H1 (cell line): ENCODE results near the gene PSTK. TPM values are rescaled to one million over a fixed set of nuclear protein-coding genes. Genes with fewer than 3 reads are reported as not detected.

Experiments used
- BACH1 ChIP-seq: IDR thresholded peaks from 2 replicates; pipeline ENCODE4 v1.6.1; 2012; ENCODE audit warnings: low read length, improper control_type of control experiment
- CBX8 ChIP-seq: fragments of 300-800, 300-1000 bp; sonication (generic); IDR thresholded peaks from 2 replicates; pipeline ENCODE4 v1.7.1; 2016; ENCODE audit warnings: low read depth, low read length, borderline replicate concordance
- CEBPB ChIP-seq: IDR thresholded peaks from 2 replicates; pipeline ENCODE4 v1.6.1; 2012; ENCODE audit warnings: low read depth, low read length
- CHD2 ChIP-seq: IDR thresholded peaks from 2 replicates; pipeline ENCODE4 v1.6.1; 2012; ENCODE audit warnings: low read length, improper control_type of control experiment
- NRF1 ChIP-seq: IDR thresholded peaks from 2 replicates; pipeline ENCODE4 v1.6.1; 2011; ENCODE audit warnings: mild to moderate bottlenecking, low read depth, low read length, improper control_type of control experiment
- POLR2A ChIP-seq, 2 experiments: IDR thresholded peaks; 1 replicate in 1 of 2; 2 replicates in 1 of 2; pipeline ENCODE4 v1.6.1; 2011; ENCODE audit warnings: low read depth in 2 of 2, low read length in 2 of 2, mild to moderate bottlenecking in 2 of 2; ENCODE audit errors: control extremely low read depth in 1 of 2
- RXRA ChIP-seq: IDR thresholded peaks from 2 replicates; pipeline ENCODE4 v1.6.1; 2011; ENCODE audit warnings: low read depth, mild to moderate bottlenecking, low read length, moderate library complexity; ENCODE audit not compliant: insufficient read depth
- SP1 ChIP-seq: IDR thresholded peaks from 2 replicates; pipeline ENCODE4 v1.6.1; 2011; ENCODE audit warnings: low read depth, low read length
- SRF ChIP-seq: IDR thresholded peaks from 2 replicates; pipeline ENCODE4 v1.6.1; 2011; ENCODE audit warnings: mild to moderate bottlenecking, low read depth, low read length, moderate library complexity
- TBP ChIP-seq: IDR thresholded peaks from 2 replicates; pipeline ENCODE4 v1.6.1; 2011; ENCODE audit warnings: low read depth, low read length, improper control_type of control experiment
- YY1 ChIP-seq: IDR thresholded peaks from 2 replicates; pipeline ENCODE4 v1.6.1; 2011; ENCODE audit warnings: low read depth, mild to moderate bottlenecking, low read length
- polyA plus RNA-seq, 7 experiments: library from polyadenylated mRNA; depleted of rRNA in 3 of 7; stranded (reverse) in 5 of 7; unstranded in 2 of 7; fragments of >200 nt in 5 of 7; fragments of 200-250 nt in 2 of 7; gene quantifications; 1 replicate in 5 of 7; 2 replicates in 1 of 7; 4 replicates in 1 of 7; pipeline versions ENCODE4 v1.2.1 to v1.2.3, GENCODE V29; 2011 to 2013; ENCODE audit warnings: missing spikeins in 2 of 7, mixed read lengths in 2 of 7
- total RNA-seq: library from RNA; stranded (reverse); fragmentation: NEBNext Ultra II Directional; extraction: Animal tissue kit (Norgen Biotek cat#: 25700); gene quantifications from 2 replicates; pipeline ENCODE4 v1.2.1, GENCODE V29; 2021
- TF ChIP-seq, protein P1 (sequence below): IDR thresholded peaks from 2 replicates; pipeline ENCODE4 v1.6.1; 2011; ENCODE audit warnings: low read depth, mild to moderate bottlenecking, low read length; ENCODE audit not compliant: insufficient read depth

PSTK gene
- total and polyA plus RNA-seq, 2 of the 8 experiments (the other 6 are each of a cell fraction or from before 2014, with no cell fraction given) = 4.4 to 6.6 TPM

DNA sequence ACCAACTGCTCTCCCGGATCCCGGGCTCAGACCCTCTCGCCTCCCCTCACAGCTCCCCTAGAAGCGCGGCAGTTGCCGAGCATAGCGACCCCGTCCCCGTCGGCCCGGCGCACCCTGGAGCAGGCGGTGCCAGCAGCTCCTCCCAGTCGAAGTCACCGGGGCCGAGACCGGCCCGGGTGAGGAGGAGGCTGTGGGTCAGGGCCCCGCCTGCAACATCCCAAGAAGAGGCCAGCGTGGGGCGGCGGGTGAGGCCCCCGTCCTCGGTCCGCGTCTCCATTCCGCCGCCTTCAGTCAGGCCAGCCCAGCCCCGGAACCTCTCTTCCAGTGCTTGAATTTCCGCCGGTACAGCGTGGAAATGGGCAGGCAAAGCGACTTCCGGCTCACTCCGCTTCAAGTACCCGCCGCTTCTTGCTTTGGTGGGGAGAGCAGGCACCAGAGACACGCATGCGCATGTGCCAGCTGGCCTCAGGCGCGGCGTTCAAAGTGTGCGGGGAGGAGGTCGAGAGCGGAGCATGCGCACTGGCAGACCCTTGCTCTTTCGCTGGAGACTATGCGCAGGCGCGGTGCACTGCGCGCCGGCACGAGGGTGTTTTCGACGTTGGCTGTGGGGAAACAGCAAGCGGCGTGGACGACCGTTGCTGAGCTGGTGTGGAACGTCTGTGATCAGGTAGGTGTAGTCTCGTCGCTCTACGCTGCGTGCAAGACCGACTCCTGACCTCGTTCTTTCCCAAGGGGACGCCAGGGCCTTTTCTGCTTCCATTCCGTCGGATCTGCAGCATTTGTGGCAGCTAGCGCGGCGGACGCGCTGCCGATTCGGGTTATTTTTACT, 26.1 kb upstream of the PSTK start, which contains the start of gene C10orf88 (continued):
- peak; percentile 33; the same call in 1 of the 2 replicates for TF ChIP-seq SRF
- TF ChIP-seq YY1 = peak; percentile 78; the same call in 1 of the 2 replicates
- TF ChIP-seq RXRA = no peak
- TF ChIP-seq TBP = peak; percentile 90
- peak; percentile 100 for TF ChIP-seq NRF1
- TF ChIP-seq, protein P1, sequence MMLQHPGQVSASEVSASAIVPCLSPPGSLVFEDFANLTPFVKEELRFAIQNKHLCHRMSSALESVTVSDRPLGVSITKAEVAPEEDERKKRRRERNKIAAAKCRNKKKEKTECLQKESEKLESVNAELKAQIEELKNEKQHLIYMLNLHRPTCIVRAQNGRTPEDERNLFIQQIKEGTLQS = no peak
- peak in 1 of 2 experiments; percentile 63; a peak in 2 of 3 replicates for TF ChIP-seq POLR2A (IDR thresholded peaks at IDR 0.05; ENCODE audit: control extremely low read depth in 1 of 2, low read depth in 2 of 2, low read length in 2 of 2)
- TF ChIP-seq CBX8 = no peak
- TF ChIP-seq CHD2 = 0 out of 2 replicates have a peak, but pooled peaks have one; percentile 7
- peak; percentile 22; the same call in 1 of the 2 replicates for TF ChIP-seq SP1
- TF ChIP-seq BACH1 = 0 out of 2 replicates have a peak, but pooled peaks have one; percentile 29
- TF ChIP-seq CEBPB = no peak
